Measurements from ENCODE around the gene MACROD2. TPM values are rescaled to one million over a fixed set of nuclear protein-coding genes. Genes with fewer than 3 reads are reported as not detected.

The MACROD2 gene
- total RNA-seq, 1 donor from 2014 or later, result 6.7 TPM

DNA sequence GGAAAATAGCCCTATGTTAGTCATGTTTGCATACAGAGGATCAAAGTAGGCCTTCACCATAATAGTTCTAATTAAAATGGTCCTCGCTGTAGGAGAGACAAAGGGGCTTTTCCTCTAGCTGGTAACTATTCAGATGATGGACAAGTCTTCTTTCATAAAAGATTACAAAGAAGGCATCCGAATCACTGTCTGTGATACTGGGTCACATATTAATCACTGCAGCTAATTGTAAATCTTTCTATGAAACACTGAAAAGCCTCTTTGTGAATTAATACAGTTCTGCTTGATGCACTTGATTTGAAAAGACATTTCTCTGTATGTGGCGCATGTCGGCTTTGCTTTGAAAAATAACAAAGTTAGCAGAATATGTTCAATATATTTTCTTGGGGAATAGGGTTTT, 2057.1 kb downstream of the MACROD2 start:
- no peaks in the 10 kb centered on the region for H3K9me3 Mint-ChIP-seq
- no peak overlapping the region for H3K4me3 Mint-ChIP-seq
- no peak for DNase-seq (ENCODE audit: extremely low spot score, unreplicated experiment)
- no peak overlapping the region for H3K27ac Mint-ChIP-seq
- H3K36me3 Mint-ChIP-seq, result no peaks in the 10 kb centered on the region
- no peaks in the 10 kb centered on the region for H3K27me3 Mint-ChIP-seq
- peaks cover 17% of the 10 kb centered on the region for H3K4me1 Mint-ChIP-seq (ENCODE audit: unreplicated experiment)
- TF ChIP-seq, protein P1, sequence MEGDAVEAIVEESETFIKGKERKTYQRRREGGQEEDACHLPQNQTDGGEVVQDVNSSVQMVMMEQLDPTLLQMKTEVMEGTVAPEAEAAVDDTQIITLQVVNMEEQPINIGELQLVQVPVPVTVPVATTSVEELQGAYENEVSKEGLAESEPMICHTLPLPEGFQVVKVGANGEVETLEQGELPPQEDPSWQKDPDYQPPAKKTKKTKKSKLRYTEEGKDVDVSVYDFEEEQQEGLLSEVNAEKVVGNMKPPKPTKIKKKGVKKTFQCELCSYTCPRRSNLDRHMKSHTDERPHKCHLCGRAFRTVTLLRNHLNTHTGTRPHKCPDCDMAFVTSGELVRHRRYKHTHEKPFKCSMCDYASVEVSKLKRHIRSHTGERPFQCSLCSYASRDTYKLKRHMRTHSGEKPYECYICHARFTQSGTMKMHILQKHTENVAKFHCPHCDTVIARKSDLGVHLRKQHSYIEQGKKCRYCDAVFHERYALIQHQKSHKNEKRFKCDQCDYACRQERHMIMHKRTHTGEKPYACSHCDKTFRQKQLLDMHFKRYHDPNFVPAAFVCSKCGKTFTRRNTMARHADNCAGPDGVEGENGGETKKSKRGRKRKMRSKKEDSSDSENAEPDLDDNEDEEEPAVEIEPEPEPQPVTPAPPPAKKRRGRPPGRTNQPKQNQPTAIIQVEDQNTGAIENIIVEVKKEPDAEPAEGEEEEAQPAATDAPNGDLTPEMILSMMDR (conservative IDR thresholded peaks at IDR 0.05), result no peak

DNA sequence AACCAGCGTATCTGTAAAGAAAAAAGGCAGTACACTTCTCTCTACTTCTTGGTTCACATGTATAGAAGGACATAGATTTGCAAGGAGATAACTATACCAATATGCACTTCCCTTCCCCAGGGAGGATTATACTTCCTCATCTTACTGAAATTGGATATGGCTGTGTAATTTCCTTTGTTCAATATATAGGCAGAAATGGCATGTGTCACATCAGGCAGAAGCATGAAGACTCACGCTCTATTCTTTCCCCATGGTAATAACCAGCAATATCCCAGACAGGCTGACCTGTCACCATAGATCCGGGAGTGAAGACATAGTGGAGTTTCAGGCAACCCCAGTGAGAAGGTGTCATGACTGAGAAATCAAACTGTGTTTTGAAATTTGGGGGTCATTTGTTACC, 2059.7 kb downstream of the MACROD2 start:
- TF ChIP-seq, protein P1 (conservative IDR thresholded peaks at IDR 0.05), result no peak
- no peak overlapping the region for H3K4me3 Mint-ChIP-seq

DNA sequence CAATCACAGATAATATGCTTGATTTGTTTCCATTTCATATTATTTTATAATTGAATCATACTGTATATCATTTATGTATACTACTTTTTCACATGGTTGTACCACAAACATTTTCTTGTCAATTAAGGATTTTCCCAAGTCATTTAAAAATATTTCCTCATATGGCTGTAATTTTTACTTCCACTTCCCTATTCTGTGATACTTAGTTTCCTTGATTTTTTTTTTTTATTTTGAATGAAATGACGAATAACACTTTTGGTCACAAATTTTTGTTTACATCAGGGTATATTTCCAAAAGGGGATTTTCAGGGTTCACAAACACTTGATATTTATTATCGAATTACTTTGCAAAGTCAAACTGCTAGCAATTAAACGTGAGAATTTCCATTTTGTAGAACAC, 2062.3 kb downstream of the MACROD2 start:
- TF ChIP-seq, protein P1 (conservative IDR thresholded peaks at IDR 0.05), result no peak
- H3K9me3 Mint-ChIP-seq, result peaks cover 9% of the 10 kb centered on the region
- no peak overlapping the region for H3K27ac Mint-ChIP-seq
- H3K36me3 Mint-ChIP-seq, result peaks cover 4% of the 10 kb centered on the region
- H3K27me3 Mint-ChIP-seq, result no peaks in the 10 kb centered on the region
- no peak overlapping the region for H3K4me3 Mint-ChIP-seq
- peaks cover 12% of the 10 kb centered on the region for H3K4me1 Mint-ChIP-seq (ENCODE audit: unreplicated experiment)
- DNase-seq (ENCODE audit: extremely low spot score, unreplicated experiment), result no peak

More for the DNA sequence above, 2059.7 kb downstream of the MACROD2 start:
- H3K27ac Mint-ChIP-seq, result no peak overlapping the region
- peaks cover 4% of the 10 kb centered on the region for H3K4me1 Mint-ChIP-seq (ENCODE audit: unreplicated experiment)
- no peaks in the 10 kb centered on the region for H3K27me3 Mint-ChIP-seq
- H3K9me3 Mint-ChIP-seq, result peaks cover 4% of the 10 kb centered on the region
- H3K36me3 Mint-ChIP-seq, result no peaks in the 10 kb centered on the region
- DNase-seq (ENCODE audit: extremely low spot score, unreplicated experiment), result no peak

DNA sequence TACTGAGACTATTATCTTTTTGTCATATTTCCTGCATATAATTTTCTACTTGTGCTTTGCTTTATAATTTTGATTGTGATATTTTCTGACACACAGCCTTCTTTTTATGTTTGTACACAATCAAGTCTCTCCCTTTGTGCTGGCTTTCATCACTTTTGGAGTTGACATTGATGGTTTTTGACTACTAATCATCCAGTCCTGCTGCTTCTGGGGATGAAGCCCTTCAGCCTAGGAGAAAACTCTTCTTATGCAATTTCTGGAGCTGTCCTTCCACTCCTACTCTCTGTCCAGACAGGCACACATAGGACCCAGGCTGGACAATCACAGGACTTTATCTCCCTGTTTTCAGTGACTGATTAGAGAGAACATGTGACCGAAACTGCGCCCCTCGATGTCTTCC, 2063.0 kb downstream of the MACROD2 start:
- H3K4me3 Mint-ChIP-seq, result no peak overlapping the region
- TF ChIP-seq, protein P1 (conservative IDR thresholded peaks at IDR 0.05), result no peak
- H3K27ac Mint-ChIP-seq, result no peak overlapping the region
- H3K27me3 Mint-ChIP-seq, result peaks cover 2% of the 10 kb centered on the region
- DNase-seq (ENCODE audit: extremely low spot score, unreplicated experiment), result no peak
- peaks cover 9% of the 10 kb centered on the region for H3K9me3 Mint-ChIP-seq
- H3K4me1 Mint-ChIP-seq (ENCODE audit: unreplicated experiment), result peaks cover 18% of the 10 kb centered on the region
- peaks cover 4% of the 10 kb centered on the region for H3K36me3 Mint-ChIP-seq

DNA sequence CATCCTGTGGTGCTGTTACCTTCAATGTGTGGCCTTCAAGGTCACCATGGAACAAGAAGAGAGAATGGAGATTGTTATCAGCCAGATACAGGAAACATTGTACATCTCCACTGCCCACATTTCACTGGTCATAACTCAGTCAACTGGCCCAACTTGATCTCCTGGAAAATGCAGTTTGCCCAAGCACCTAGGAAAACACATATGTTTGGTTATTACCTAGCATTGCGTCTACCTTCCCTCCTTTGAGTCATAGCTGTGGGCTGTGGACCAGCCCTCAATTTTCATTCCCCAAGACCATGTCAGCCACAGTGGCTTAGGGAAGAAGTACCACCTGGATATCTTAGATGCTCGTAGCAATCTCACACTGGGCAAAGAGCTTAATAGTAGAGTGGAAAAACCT, 2064.5 kb downstream of the MACROD2 start:
- H3K27ac Mint-ChIP-seq, result peak overlapping the region; percentile 35
- H3K36me3 Mint-ChIP-seq, result peaks cover 4% of the 10 kb centered on the region
- H3K4me3 Mint-ChIP-seq, result no peak overlapping the region
- peaks cover 30% of the 10 kb centered on the region for H3K4me1 Mint-ChIP-seq (ENCODE audit: unreplicated experiment)
- peaks cover 2% of the 10 kb centered on the region for H3K27me3 Mint-ChIP-seq
- peaks cover 9% of the 10 kb centered on the region for H3K9me3 Mint-ChIP-seq
- no peak for DNase-seq (ENCODE audit: extremely low spot score, unreplicated experiment)
- TF ChIP-seq, protein P1 (conservative IDR thresholded peaks at IDR 0.05), result no peak

DNA sequence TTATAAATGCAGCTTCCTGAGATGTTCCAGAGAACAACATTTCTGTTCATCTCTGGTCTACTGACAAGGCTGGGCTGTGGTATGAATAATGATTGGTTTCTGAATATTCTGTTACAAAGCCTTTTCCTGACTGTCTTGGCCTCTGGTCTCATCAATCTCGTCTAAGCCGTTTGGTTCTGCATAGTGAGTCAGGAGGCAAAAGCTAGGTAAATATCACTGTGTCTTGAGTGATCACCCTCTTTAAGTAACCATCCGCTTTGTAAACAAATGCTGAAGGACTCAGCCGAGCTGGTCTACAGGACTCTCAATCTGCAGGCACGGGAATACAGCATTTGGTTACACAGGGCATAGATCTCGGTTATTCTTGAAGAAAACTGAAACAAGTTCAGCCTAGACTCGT, 2066.0 kb downstream of the MACROD2 start:
- TF ChIP-seq, protein P1 (conservative IDR thresholded peaks at IDR 0.05), result no peak
- peaks cover 9% of the 10 kb centered on the region for H3K9me3 Mint-ChIP-seq
- H3K4me3 Mint-ChIP-seq, result peak overlapping the region; percentile 30
- peaks cover 4% of the 10 kb centered on the region for H3K36me3 Mint-ChIP-seq
- H3K27me3 Mint-ChIP-seq, result peaks cover 2% of the 10 kb centered on the region
- no peak for DNase-seq (ENCODE audit: extremely low spot score, unreplicated experiment)
- peaks cover 33% of the 10 kb centered on the region for H3K4me1 Mint-ChIP-seq (ENCODE audit: unreplicated experiment)
- H3K27ac Mint-ChIP-seq, result peak overlapping the region; percentile 47
